Measurements from ENCODE around the gene COPG1. TPM values are rescaled to one million over a fixed set of nuclear protein-coding genes. Genes with fewer than 3 reads are reported as not detected.

The COPG1 gene
- total and polyA plus RNA-seq, 2 experiments from 2014 or later: 50.0 to 106 TPM

DNA sequence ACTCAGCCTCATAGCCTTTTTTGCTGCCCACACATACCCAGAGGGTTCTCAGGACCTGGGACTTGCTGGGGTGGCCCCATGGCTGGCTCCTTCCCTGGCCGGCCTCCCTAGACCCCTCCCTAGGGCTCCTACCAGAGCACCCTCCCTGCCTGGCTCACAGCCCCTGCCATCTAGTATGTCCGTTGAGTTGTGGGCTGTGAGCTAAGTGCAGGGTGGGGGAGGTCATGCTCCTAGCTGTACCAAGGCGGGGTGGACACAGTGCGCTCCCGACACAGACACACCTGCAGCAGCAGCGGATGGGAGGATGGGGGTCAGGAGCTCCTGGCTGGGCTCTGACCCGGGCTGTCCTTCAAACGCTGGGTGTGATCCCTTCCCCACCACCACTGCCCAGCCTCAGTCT lies 70.9 kb downstream of the COPG1 start (continued):
- no peak for TF ChIP-seq ZNF462 (CRISPR knock-in tag; IDR thresholded peaks at IDR 0.05)
- no peak for TF ChIP-seq EZH2phosphoT487 (IDR thresholded peaks at IDR 0.05; ENCODE audit: unreplicated experiment)
- no peak for TF ChIP-seq NANOG (IDR thresholded peaks at IDR 0.05; ENCODE audit: borderline replicate concordance)
- TF ChIP-seq STAT1 (IDR thresholded peaks at IDR 0.05; ENCODE audit: unreplicated experiment): no peak
- TF ChIP-seq ZNF331 (CRISPR knock-in tag; IDR thresholded peaks at IDR 0.05; ENCODE audit: low read depth): no peak
- no peak for TF ChIP-seq JUNB (IDR thresholded peaks at IDR 0.05; ENCODE audit: unreplicated experiment)
- TF ChIP-seq CREB1 (CRISPR knock-in tag; IDR thresholded peaks at IDR 0.05; ENCODE audit: low read depth): no peak
- TF ChIP-seq ZNF114 (CRISPR knock-in tag; IDR thresholded peaks at IDR 0.05): no peak
- TF ChIP-seq, protein P1, sequence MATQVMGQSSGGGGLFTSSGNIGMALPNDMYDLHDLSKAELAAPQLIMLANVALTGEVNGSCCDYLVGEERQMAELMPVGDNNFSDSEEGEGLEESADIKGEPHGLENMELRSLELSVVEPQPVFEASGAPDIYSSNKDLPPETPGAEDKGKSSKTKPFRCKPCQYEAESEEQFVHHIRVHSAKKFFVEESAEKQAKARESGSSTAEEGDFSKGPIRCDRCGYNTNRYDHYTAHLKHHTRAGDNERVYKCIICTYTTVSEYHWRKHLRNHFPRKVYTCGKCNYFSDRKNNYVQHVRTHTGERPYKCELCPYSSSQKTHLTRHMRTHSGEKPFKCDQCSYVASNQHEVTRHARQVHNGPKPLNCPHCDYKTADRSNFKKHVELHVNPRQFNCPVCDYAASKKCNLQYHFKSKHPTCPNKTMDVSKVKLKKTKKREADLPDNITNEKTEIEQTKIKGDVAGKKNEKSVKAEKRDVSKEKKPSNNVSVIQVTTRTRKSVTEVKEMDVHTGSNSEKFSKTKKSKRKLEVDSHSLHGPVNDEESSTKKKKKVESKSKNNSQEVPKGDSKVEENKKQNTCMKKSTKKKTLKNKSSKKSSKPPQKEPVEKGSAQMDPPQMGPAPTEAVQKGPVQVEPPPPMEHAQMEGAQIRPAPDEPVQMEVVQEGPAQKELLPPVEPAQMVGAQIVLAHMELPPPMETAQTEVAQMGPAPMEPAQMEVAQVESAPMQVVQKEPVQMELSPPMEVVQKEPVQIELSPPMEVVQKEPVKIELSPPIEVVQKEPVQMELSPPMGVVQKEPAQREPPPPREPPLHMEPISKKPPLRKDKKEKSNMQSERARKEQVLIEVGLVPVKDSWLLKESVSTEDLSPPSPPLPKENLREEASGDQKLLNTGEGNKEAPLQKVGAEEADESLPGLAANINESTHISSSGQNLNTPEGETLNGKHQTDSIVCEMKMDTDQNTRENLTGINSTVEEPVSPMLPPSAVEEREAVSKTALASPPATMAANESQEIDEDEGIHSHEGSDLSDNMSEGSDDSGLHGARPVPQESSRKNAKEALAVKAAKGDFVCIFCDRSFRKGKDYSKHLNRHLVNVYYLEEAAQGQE (IDR thresholded peaks at IDR 0.05; ENCODE audit: unreplicated experiment): no peak
- TF ChIP-seq, protein P2, sequence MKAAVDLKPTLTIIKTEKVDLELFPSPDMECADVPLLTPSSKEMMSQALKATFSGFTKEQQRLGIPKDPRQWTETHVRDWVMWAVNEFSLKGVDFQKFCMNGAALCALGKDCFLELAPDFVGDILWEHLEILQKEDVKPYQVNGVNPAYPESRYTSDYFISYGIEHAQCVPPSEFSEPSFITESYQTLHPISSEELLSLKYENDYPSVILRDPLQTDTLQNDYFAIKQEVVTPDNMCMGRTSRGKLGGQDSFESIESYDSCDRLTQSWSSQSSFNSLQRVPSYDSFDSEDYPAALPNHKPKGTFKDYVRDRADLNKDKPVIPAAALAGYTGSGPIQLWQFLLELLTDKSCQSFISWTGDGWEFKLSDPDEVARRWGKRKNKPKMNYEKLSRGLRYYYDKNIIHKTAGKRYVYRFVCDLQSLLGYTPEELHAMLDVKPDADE (IDR thresholded peaks at IDR 0.05): no peak
